ENCODE data around the gene CSMD2.

DNA sequence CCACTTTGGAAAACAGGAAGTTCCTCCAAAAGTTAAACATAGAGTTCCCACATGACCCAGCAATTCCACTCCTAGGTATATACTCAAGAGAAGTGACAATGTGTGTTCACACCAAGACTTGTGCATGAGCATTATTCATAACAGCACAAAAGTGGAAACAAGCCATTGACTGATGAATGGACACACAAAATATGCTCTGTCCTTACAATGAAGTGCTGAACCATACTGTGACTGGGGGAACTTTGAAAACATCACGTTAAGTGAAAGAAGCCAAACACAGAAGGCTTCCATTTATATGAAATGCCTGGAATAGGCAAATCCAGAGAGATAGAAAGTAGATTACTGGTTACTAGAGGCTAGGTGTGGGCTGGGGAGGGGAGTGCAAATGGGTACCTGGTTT is 542.3 kb downstream of the CSMD2 start:
- TF ChIP-seq POLR2A (IDR thresholded peaks at IDR 0.05; ENCODE audit: low read depth, low read length) (no peak), POLR2AphosphoS5 (IDR thresholded peaks at IDR 0.05; ENCODE audit: low read depth, low read length) (no peak), TAF1 (IDR thresholded peaks at IDR 0.05; ENCODE audit: borderline replicate concordance, low read depth, low read length) (no peak)

All from GM12892 (cell line).